Right ventricle myocardium superior (tissue), 1 donor: ENCODE results near the gene POU3F2. TPM values are rescaled to one million over a fixed set of nuclear protein-coding genes. Genes with fewer than 3 reads are reported as not detected.

Experiments
- ATAC-seq: fragments of 200-7000 bp; cut with Tn5 transposase; one replicate; pipeline ENCODE4 v1.9.1; 2020; ENCODE audit warnings: mild to moderate bottlenecking; ENCODE audit not compliant: poor library complexity
- DNase-seq: peaks from one replicate; pipeline ENCODE4 v3.0.0-alpha.2; 2020
- intact Hi-C: fragments of 100-400 bp; cut with DNase I; formaldehyde crosslinking; loops from one replicate; pipeline ENCODE4 v1.11.2; 2022
- total RNA-seq: library from RNA; stranded (reverse); fragmentation: NEBNext Ultra II Directional; extraction: Animal tissue kit (Norgen Biotek cat#: 25700); gene quantifications from one replicate; pipeline ENCODE4 v1.2.1, GENCODE V29; 2021
- donor health status: DM: no; HTN: yes; CAD: no; lungs with severe emphysema.

The POU3F2 gene
- total RNA-seq, 1 donor from 2014 or later = not detected

DNA sequence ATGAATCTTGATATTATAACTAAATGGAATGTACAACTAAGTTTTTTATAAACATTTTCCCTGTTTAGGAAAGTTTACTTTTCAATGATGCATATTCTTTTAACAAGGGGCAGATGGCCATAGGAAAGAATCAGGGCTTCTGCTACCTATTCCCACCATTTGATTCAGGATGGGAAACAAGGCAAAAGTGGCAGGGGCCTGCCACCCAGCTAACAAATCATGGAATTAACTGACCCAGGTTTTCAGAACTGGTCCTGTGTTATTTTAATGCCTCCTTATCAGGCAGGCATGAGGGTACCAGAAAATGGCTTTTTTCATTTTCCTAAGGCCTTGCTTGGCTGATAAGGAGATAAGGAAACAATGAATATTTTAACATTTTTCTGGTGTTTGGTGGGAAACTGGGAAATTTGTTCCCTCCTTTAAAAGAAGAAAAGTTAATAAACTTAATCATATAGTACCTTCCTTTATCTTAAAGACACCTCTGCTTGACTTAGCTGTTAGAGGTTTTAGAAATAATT, 6.7 kb downstream of the POU3F2 start:
- ATAC-seq (no peak), DNase-seq (no peak)
- intact Hi-C loops = no loop called here

- intact Hi-C loops = no loop called here
- DNase-seq (no peak), ATAC-seq (no peak)
Measured at GRCh38 chr6:98841621-98842341, 7.4 kb downstream of the POU3F2 start.

DNA sequence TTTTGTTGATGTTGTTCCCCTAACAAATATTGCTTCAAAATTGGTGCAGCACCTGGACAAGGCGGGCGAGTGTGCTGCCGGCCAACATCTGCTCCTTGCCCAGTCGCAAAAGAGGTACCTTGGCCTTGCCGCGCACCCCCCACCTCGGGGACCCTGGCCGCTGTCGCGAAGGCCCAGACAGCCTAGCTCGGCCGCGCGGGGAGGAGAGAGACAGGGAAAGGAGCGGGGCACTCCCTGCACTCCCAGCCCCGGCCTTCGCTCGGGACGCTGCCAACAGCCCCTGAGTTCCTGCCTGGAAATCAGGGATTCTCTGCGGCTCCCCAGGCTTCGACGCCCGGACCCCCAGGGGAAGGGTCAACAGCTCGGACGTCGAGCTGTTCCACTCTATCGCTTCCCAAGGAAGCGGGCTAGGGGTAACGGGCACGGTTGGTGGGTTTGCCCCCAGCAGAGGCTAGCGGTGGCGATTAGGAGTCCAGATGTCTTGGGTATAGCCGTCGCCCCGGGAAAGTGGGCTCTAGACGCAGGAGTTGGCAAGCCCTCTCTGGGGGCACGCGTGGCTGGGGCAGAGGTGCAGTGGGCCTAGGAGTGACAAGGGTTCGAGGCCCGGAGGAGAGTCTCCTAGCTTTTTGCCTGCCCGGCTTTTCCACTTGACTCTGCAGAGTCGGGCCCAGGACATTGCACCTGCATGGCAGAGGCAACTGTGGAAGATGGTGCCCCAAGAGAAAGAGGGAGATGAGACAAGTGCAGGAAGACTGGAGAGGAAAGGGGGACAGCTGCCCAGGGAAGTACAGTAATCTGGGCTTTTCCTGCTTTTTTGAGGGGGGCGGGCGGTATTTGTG, 8.2 kb downstream of the POU3F2 start:
- ATAC-seq (no peak), DNase-seq (no peak)
- intact Hi-C loops = no loop called here

- intact Hi-C loops = no loop called here
- ATAC-seq (no peak), DNase-seq (no peak)
Measured at GRCh38 chr6:98843271-98844243, 9.2 kb downstream of the POU3F2 start.

DNA sequence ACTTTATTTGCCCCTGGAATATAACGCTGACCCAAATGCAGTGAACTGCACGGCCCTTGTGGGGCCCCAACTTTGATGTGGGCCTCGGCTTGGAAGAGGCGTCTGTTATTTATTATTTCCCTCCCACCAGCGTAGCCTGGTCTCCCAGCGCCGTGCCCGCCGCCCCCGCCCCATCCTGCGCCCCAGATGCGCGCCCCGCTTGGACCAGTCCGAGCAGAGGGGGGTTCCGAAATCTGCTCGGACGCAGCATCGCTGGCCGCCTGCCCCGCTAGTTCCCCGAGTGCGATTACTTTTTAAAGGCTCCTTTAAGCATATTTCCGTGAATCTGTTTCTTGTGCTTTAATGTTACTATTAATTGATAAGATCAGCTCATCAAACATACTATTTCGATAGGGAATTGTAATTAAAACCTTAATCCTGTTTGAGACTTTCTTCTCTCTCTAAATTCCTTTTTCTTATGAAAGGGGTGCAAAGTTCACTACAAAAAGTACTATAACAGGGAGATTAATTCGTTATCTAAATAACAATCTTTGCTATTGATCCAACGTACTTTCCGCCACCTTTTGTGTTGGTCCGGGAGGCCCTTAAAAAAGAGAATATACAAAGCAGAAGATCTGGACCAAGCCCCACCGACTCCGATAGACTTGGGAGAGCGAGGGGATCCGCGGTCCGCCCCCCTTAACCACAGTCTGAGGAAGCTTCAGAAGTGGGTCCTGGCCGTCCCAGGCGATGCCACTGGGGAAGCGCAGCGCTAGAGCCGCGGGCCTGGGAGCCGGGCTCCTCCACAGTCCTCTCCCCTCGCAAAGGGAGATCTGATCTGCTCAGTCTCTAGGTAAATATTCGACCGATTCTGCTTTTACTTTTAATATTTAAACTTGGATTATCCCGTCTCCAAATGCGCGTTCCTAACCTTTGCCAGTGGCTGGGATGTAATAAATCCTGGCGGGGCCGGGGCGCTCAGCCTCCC, 10.2 kb downstream of the POU3F2 start:
- DNase-seq (no peak), ATAC-seq (no peak)
- intact Hi-C loops = no loop called here

- ATAC-seq (peak; percentile 81), DNase-seq (peak; percentile 79)
- intact Hi-C loops = no loop called here
Measured at GRCh38 chr6:98845211-98846020, 11.0 kb downstream of the POU3F2 start.

- no peak for ATAC-seq
- no peak for DNase-seq
- intact Hi-C loops = no loop called here
Measured at GRCh38 chr6:98846021-98846380, 11.6 kb downstream of the POU3F2 start.

DNA sequence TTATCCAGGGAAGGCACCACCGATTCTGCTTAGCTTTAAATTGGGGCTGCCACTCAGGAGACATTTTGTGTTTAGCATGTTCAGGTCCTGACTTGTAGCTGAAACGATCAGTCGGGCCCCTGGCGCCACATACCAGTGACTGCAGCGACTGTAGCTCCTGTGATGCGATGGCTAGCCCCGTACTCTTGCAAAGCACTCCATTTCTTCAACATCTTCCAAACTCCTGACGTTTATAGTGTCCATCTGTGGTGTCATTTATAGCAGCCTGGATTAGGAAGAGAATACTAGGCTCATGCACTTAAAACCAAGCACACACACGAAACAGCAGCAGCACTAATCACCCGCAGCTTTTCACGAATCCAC, 13.0 kb downstream of the POU3F2 start:
- no peak for DNase-seq
- ATAC-seq = no peak
- intact Hi-C loops = no loop called here

- peak; percentile 40 for DNase-seq
- peak; percentile 66 for ATAC-seq
- intact Hi-C loops = no loop called here
Measured at GRCh38 chr6:98847779-98848538, 13.6 kb downstream of the POU3F2 start.

DNA sequence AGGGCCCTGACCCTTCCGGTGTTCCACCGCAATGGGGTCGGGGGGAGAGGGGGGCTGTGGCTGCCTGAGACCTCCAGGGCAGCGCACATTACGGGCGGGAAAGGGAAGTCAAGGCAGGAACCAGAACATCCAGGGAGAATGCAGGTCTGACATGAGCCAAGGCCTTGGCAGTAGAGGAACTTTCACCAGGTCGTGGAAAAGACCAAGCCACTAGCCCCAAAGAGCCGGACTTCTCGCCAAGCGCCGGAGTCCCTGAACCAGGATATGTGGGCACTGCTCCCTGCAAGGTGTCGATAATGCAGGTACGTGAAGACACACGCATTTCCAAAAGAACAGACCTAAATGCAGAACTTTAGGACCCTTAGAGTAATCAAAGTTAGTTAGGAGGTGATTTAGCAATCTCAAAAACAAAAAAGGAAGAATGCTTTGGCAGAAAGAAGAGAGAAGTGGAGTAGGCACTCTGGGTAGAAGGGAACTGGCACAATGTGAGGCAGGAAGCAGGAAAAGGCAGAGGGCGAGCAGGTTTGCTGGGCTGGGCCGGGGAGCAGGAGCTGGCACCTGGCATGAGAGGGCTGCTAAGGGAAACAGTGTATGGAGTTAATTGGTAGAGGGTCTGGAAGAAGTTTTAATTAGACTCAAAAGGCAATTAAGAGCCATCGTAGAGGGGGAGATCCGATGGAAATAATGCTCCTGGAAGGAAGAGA, 14.3 kb downstream of the POU3F2 start:
- no peak for ATAC-seq
- intact Hi-C loops = no loop called here
- DNase-seq = no peak

- DNase-seq = no peak
- ATAC-seq = no peak
- intact Hi-C loops = no loop called here
Measured at GRCh38 chr6:98864497-98864896, 30.1 kb downstream of the POU3F2 start.

DNA sequence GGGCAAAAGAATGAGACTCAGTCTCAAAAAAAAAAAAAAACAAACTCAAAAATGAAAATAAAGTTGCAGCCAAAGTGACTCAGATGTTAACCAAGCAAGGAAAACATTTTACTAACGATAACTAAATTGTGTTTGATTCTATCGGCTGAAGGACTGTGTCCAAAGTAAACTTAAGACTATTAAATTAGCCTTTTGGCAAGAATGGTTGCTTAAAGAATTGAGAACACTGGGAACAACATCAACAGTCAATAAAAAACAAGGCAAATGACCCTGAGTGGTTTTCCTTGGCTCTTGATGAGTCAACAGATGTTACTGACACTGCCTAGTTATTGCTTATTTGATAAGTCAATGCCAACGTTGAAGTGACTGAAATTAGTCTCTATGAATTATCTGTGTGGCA, 36.7 kb downstream of the POU3F2 start:
- intact Hi-C loops = no loop called here
- no peak for ATAC-seq
- no peak for DNase-seq

- no peak for DNase-seq
- intact Hi-C loops = no loop called here
- ATAC-seq = no peak
Measured at GRCh38 chr6:98871821-98872220, 37.4 kb downstream of the POU3F2 start.

- DNase-seq (no peak), ATAC-seq (no peak)
- intact Hi-C loops = no loop called here
Measured at GRCh38 chr6:98875375-98875774, 41.0 kb downstream of the POU3F2 start.

GRCh38 chr6:98877250-98877649, 42.9 kb downstream of the POU3F2 start:
- no peak for ATAC-seq
- intact Hi-C loops = no loop called here

DNA sequence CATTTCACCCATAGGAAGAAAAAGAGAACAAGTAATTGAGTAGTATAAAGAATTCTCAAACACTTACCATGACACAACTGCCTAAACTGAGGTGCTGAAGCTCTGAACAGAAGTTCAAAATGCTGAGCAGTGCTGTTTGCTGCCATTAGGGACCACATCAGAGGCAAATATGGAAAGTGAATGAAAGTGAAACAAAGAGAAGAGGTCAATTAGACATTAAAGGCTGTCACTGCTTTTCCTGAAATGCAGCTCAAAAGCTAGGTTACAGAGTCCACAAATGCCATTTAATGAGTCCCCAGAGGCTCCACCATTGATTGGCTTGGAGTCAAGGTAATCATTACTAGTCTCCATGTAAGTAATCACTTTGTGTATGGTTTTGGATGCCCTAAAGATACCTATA, 46.1 kb downstream of the POU3F2 start:
- ATAC-seq (no peak), DNase-seq (no peak)
- intact Hi-C loops = no loop called here

More at GRCh38 chr6:98877250-98877649, 42.9 kb downstream of the POU3F2 start:
- no peak for DNase-seq
